Measurements from ENCODE around the gene MX1. TPM values are rescaled to one million over a fixed set of nuclear protein-coding genes. Genes with fewer than 3 reads are reported as not detected.

The MX1 gene
- total and polyA plus RNA-seq, 2 of the 13 experiments (the other 11 are each of a cell fraction or from before 2014, with no cell fraction given): 2.6 to 5.8 TPM

- in situ Hi-C loops (cut with HindIII; ENCODE audit: extremely low pct_ligation_motif_present, low pct_unique_long_range_greater_than_20kb): no loop called here
- no peak for FAIRE-seq
Measured at GRCh38 chr21:41466024-41466820, 40.2 kb downstream of the MX1 start.

More at GRCh38 chr21:41466024-41466820, 40.2 kb downstream of the MX1 start:
- TF ChIP-seq SOX5 (CRISPR knock-in tag; IDR thresholded peaks at IDR 0.05; ENCODE audit: borderline replicate concordance) (0 out of 2 replicates have a peak, but pooled peaks have one; percentile 18), ZBTB33 (CRISPR knock-in tag; IDR thresholded peaks at IDR 0.05) (peak; percentile 91), SOX13 (IDR thresholded peaks at IDR 0.05) (no peak), SOX13 (CRISPR knock-in tag; conservative IDR thresholded peaks at IDR 0.05 in 1 of 2, IDR thresholded peaks at IDR 0.05 in 1 of 2) (peak in 1 of 2 experiments; percentile 58; a peak in 2 of 4 replicates), CBX1 (IDR thresholded peaks at IDR 0.05; ENCODE audit: low read depth) (no peak), ZNF343 (CRISPR knock-in tag; IDR thresholded peaks at IDR 0.05) (no peak)
- Histone ChIP-seq H3K4me2 (ENCODE audit: low read depth, low read length) (no peak overlapping the region), H3K36me3 (replicated peaks in 1 of 2; ENCODE audit: control insufficient read depth in 1 of 2, insufficient read depth in 2 of 2, low read length in 2 of 2) (no peaks in the 10 kb centered on the region), H3K27ac (ENCODE audit: extremely low read length, insufficient read depth, low read length) (no peak overlapping the region), H3K27me3 (ENCODE audit: control insufficient read depth in 1 of 2, insufficient read depth in 2 of 2, low read length in 2 of 2) (no peaks in the 10 kb centered on the region), H3K9me3 (ENCODE audit: low read length) (peaks cover 9% of the 10 kb centered on the region; the same call in 1 of the 2 replicates), H3K4me1 (ENCODE audit: insufficient read depth, low read length) (peaks cover 15% of the 10 kb centered on the region), H3K9ac (ENCODE audit: insufficient read depth, low read depth, low read length) (no peak overlapping the region), H3K4me3 (replicated peaks in 1 of 3; ENCODE audit: insufficient read depth in 1 of 3, low read depth in 2 of 3, low read length in 3 of 3) (no peak overlapping the region), H3K79me2 (ENCODE audit: insufficient read depth, low read length) (no peaks in the 10 kb centered on the region), H2AFZ (ENCODE audit: low read length) (no peak overlapping the region), H4K20me1 (ENCODE audit: insufficient read depth, low read length) (no peaks in the 10 kb centered on the region)
- DNase-seq (ENCODE audit: low spot score) (peak; percentile 31), ATAC-seq (peak; percentile 59; the same call in 2 of the 3 replicates)
- ChIA-PET POLR2A (no interaction called here), CTCF (ENCODE audit: low intra/inter-chr PET ratio, low total read pairs) (no interaction called here)
- intact Hi-C loops (cut with micrococcal nuclease; ENCODE audit: unreplicated experiment): no loop called here
- 47% methylated on average over 15 of the region's 23 CpGs for WGBS (ENCODE audit: low lambda C conversion rate)
- no TSS peak for BruUV-seq (replicated peaks)

Data from HepG2 (cell line).